Neural progenitor cell (in vitro differentiated cells): Measurements from ENCODE around the gene INSRR. TPM values are rescaled to one million over a fixed set of nuclear protein-coding genes. Genes with fewer than 3 reads are reported as not detected.

Experiments
- DNase-seq: peaks from one replicate; pipeline ENCODE4 v3.0.0-alpha.2; 2016; ENCODE audit warnings: low spot score
- H2AFZ ChIP-seq: fragments of 200-600 bp; sonication (generic); replicated peaks from 2 replicates; pipeline ENCODE4 v1.6.1; 2016; ENCODE audit warnings: antibody characterized with exemption
- H3F3A ChIP-seq: fragments of 200-600 bp; sonication (generic); 2 replicates; pipeline ENCODE4 v1.6.1; 2016; ENCODE audit warnings: antibody characterized with exemption, low read depth
- H3K27ac ChIP-seq: fragments of 200-600 bp; sonication (generic); 2 replicates; pipeline ENCODE4 v1.5.1; 2016; ENCODE audit warnings: mild to moderate bottlenecking
- H3K27me3 ChIP-seq: fragments of 200-600 bp; sonication (generic); 2 replicates; pipeline ENCODE4 v1.6.1; 2016; ENCODE audit warnings: mild to moderate bottlenecking, moderate library complexity
- H3K36me3 ChIP-seq: fragments of 200-600 bp; sonication (generic); 2 replicates; pipeline ENCODE4 v1.5.1; 2016
- H3K4me1 ChIP-seq: fragments of 200-600 bp; sonication (generic); 2 replicates; pipeline ENCODE4 v1.6.1; 2016; ENCODE audit warnings: mixed run types
- H3K4me2 ChIP-seq: fragments of 200-600 bp; sonication (generic); 2 replicates; pipeline ENCODE4 v1.6.1; 2016
- H3K4me3 ChIP-seq: fragments of 200-600 bp; sonication (generic); 2 replicates; pipeline ENCODE4 v1.5.1; 2016
- H3K79me2 ChIP-seq: fragments of 200-600 bp; sonication (generic); 2 replicates; pipeline ENCODE4 v1.6.1; 2016; ENCODE audit warnings: low read depth
- H3K9ac ChIP-seq: fragments of 200-600 bp; sonication (generic); 2 replicates; pipeline ENCODE4 v1.6.1; 2016
- H3K9me3 ChIP-seq: fragments of 200-600 bp; sonication (generic); 2 replicates; pipeline ENCODE4 v1.5.1; 2016; ENCODE audit warnings: low read depth
- H4K20me1 ChIP-seq: fragments of 200-600 bp; sonication (generic); 2 replicates; pipeline ENCODE4 v1.6.1; 2016; ENCODE audit warnings: low read depth
- H3K27ac Mint-ChIP-seq: 3 replicates; pipeline ENCODE4 v1.8.0; 2021; ENCODE audit warnings: mixed read lengths
- H3K27me3 Mint-ChIP-seq: 2 replicates; pipeline ENCODE4 v1.8.0; 2022; ENCODE audit warnings: low read depth, mild to moderate bottlenecking, inconsistent platforms, moderate library complexity, mixed read lengths; ENCODE audit not compliant: insufficient read depth
- H3K36me3 Mint-ChIP-seq: 3 replicates; pipeline ENCODE4 v1.8.0; 2021; ENCODE audit warnings: mixed read lengths
- H3K4me1 Mint-ChIP-seq: 3 replicates; pipeline ENCODE4 v1.8.0; 2021; ENCODE audit warnings: mixed read lengths
- H3K4me3 Mint-ChIP-seq: 3 replicates; pipeline ENCODE4 v1.8.0; 2021; ENCODE audit warnings: mild to moderate bottlenecking, moderate library complexity, mixed read lengths
- H3K9me3 Mint-ChIP-seq: 3 replicates; pipeline ENCODE4 v1.8.0; 2020; ENCODE audit warnings: mixed read lengths
- CTCF ChIP-seq: fragments of 200-600 bp; sonication (generic); IDR thresholded peaks from 2 replicates; pipeline ENCODE4 v1.5.1; 2017; ENCODE audit warnings: antibody characterized with exemption, mild to moderate bottlenecking
- EZH2 ChIP-seq: fragments of 200-600 bp; sonication (generic); IDR thresholded peaks from 2 replicates; pipeline ENCODE4 v1.6.1; 2017; ENCODE audit warnings: antibody characterized with exemption, mild to moderate bottlenecking, moderate library complexity
- EZH2phosphoT487 ChIP-seq: fragments of 200-600 bp; sonication (generic); IDR thresholded peaks from 2 replicates; pipeline ENCODE4 v1.6.1; 2017; ENCODE audit warnings: antibody characterized with exemption
- total RNA-seq: library from RNA; depleted of rRNA; stranded (reverse); fragments of >200 nt; gene quantifications from 2 replicates; pipeline ENCODE4 v1.2.3, GENCODE V29; 2015; ENCODE audit warnings: low replicate concordance

INSRR gene
- total RNA-seq, 1 donor from 2014 or later: not detected

- H3K36me3 Mint-ChIP-seq: no peaks in the 10 kb centered on the region
- Histone ChIP-seq H3K4me2 (peak within 1 kb of the TSS; percentile 88), H3K79me2 (no peaks in the 10 kb centered on the region), H3K9me3 (no peaks in the 10 kb centered on the region), H3K4me1 (peaks cover 19% of the 10 kb centered on the region), H3F3A (peaks cover 32% of the 10 kb centered on the region), H4K20me1 (peaks cover 16% of the 10 kb centered on the region), H3K36me3 (no peaks in the 10 kb centered on the region), H2AFZ (peak within 1 kb of the TSS; percentile 86), H3K27me3 (peaks cover 100% of the 10 kb centered on the region), H3K27ac (no peak within 1 kb of the TSS), H3K9ac (no peak within 1 kb of the TSS), H3K4me3 (peak within 1 kb of the TSS; percentile 52)
- TF ChIP-seq EZH2phosphoT487 (peak; percentile 86), CTCF (no peak), EZH2 (peak; percentile 85)
- peaks cover 43% of the 10 kb centered on the region for H3K4me1 Mint-ChIP-seq
- DNase-seq: peak; percentile 83
- H3K4me3 Mint-ChIP-seq: peak within 1 kb of the TSS; percentile 87
- peaks cover 60% of the 10 kb centered on the region for H3K27me3 Mint-ChIP-seq
- H3K9me3 Mint-ChIP-seq: no peaks in the 10 kb centered on the region
- H3K27ac Mint-ChIP-seq: no peak within 1 kb of the TSS
Observed at GRCh38 chr1:156860628-156861423, 1.9 kb upstream of the INSRR start, which contains the start of gene NTRK1. Gene NTRK1, plus strand, starts transcription at chr1:156860865. Its CDS starts 70 bp downstream, at chr1:156860935.

DNA sequence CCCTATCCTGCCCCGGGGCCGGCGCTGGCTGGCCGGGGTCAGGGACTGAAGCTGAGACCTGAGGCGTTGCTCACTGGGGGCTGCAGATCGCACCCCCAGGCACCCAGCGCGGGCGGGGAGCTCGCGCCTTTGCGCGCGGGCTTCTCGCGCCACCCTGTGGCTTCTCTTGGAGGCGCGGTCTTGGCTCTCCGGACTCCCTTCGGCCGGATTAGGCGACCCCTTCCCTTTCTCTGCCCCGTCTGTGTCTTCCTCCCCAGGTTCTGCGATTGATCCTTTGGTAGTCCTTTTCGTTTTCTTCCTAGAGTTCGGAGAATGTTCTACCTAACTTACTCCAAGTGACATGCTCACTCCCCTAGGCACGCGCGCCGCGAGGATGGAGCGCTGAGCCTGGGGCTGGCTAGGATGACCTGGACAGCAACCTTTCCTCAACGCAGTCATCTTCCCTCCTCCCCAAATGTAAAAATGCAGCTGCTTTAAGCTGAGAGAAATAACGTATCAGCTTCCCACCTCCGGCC, 1.3 kb upstream of the INSRR start:
- Mint-ChIP-seq H3K27ac (no peak overlapping the region), H3K36me3 (no peaks in the 10 kb centered on the region), H3K4me3 (peak overlapping the region; percentile 87), H3K4me1 (peaks cover 36% of the 10 kb centered on the region), H3K9me3 (no peaks in the 10 kb centered on the region), H3K27me3 (peaks cover 56% of the 10 kb centered on the region)
- H3K27me3 ChIP-seq: peaks cover 100% of the 10 kb centered on the region
- peak overlapping the region; percentile 52 for H3K4me3 ChIP-seq
- H2AFZ ChIP-seq: peak overlapping the region; percentile 86
- H4K20me1 ChIP-seq: peaks cover 16% of the 10 kb centered on the region
- TF ChIP-seq EZH2phosphoT487 (no peak), EZH2 (no peak), CTCF (peak; percentile 81)
- no peaks in the 10 kb centered on the region for H3K36me3 ChIP-seq
- no peaks in the 10 kb centered on the region for H3K79me2 ChIP-seq
- no peaks in the 10 kb centered on the region for H3K9me3 ChIP-seq
- H3K4me1 ChIP-seq: peaks cover 19% of the 10 kb centered on the region
- DNase-seq: peak; percentile 88
- peak overlapping the region; percentile 88 for H3K4me2 ChIP-seq
- H3K9ac ChIP-seq: no peak overlapping the region
- no peak overlapping the region for H3K27ac ChIP-seq
- peaks cover 30% of the 10 kb centered on the region for H3F3A ChIP-seq

GRCh38 chr1:156859523-156860112, 701 bp upstream of the INSRR start:
- Histone ChIP-seq H3K4me2 (peak overlapping the region; percentile 88), H3K27ac (no peak overlapping the region), H3K36me3 (no peaks in the 10 kb centered on the region), H3K9me3 (no peaks in the 10 kb centered on the region), H3F3A (peaks cover 27% of the 10 kb centered on the region), H3K27me3 (peaks cover 100% of the 10 kb centered on the region), H3K4me1 (peaks cover 19% of the 10 kb centered on the region), H2AFZ (peak overlapping the region; percentile 28), H4K20me1 (peaks cover 16% of the 10 kb centered on the region), H3K9ac (no peak overlapping the region), H3K4me3 (peak overlapping the region; percentile 52), H3K79me2 (no peaks in the 10 kb centered on the region)
- TF ChIP-seq EZH2: no peak
- no peak for TF ChIP-seq EZH2phosphoT487
- TF ChIP-seq CTCF: no peak
- Mint-ChIP-seq H3K4me1 (peaks cover 35% of the 10 kb centered on the region), H3K9me3 (no peaks in the 10 kb centered on the region), H3K4me3 (peak overlapping the region; percentile 87), H3K36me3 (no peaks in the 10 kb centered on the region), H3K27me3 (peaks cover 55% of the 10 kb centered on the region), H3K27ac (no peak overlapping the region)
- peak; percentile 56 for DNase-seq
